ENCODE results near the gene CANT1.
"Not testable (repeated sequence)": the region's sequence is repeated elsewhere in the genome, so short reads cannot be mapped to it uniquely, and the experiment has no call there.

The CANT1 gene

DNA sequence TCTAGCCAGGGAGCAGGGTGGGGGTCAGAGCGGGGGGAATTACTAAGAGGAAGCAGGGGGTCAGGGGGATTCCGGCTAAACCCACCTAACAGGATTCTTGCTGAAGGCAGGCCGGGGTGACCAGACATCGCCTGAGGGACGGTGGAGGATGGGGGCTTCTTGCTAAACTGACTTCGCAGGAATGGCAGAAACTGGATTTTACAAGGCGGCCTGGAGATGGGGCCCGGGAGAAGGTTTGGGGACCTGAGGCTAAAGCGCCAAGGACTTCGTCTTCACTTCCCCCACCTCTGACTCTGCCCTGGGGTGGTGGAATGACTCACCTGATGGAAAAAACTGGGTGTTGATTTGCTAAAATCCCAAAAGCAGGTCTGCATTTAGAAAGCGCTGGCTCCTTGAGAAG is 53.3 kb downstream of the CANT1 start:
- DNase-seq, result no peak

DNA sequence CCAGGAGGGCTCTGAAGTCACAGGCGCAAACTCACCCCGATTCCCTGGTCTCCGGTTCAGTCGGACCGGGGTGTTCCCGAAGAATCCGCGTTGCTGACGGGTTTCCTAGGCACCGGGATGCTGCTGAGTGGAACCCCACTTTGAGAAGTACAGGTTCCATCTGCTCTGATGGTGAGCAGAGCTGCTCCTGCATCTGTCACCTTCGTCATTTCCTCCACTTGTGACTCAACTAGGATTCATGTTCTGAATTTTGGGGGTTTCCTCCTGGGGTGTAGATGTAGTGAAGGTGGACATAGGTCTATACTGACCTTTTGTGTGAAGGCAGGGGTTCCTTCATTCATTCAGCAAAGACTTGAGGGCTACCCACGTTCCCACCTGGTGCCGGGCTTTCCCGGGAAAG is 54.9 kb downstream of the CANT1 start:
- DNase-seq, result no peak

DNA sequence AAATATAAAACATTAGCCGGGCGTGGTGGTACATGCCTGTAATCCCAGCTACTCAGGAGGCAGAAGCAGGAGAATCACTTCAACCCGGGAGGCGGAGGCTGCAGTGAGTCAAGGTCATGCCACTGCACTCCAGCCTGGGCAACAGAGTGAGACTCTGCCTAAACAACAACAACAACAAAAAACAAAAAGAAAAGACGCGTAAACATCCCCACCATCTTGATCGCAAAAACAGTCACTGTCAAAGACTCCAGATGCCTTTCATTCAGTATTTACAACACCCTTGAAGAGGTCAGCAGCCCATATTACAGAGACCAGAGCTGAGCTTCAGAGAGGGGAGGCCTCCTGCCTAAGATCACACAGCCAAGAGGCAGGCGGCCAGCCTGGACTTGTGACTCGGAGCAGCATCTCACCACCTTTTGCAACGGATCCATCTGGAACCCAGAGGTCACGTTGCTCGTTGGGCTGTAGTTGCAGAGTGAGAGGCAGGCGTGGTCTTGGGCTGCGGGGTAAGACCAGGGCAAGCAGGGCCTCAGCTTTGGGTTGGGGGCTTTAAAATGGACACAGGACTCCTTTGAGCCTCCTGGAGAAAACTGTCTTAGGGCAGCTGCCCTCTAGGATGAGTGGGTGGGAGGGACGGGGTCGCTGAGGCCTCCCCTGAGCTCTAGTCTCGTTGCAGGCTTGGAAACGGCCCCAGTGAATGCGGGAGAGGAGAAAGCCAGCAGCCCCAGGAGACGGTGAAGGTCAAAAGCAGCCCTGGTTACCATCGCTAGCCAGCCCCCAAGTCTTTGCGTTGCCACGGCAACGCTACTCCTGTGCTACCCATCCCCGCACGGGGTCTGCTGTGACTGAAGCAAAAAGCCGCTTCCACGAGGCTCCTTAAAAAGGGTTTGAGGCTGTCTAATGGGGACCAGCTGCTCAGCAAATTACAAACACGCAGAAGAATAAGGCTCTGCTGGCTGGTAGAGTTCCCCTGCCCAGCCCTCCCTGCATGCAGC is 55.9 kb downstream of the CANT1 start:
- DNase-seq, result no peak

DNA sequence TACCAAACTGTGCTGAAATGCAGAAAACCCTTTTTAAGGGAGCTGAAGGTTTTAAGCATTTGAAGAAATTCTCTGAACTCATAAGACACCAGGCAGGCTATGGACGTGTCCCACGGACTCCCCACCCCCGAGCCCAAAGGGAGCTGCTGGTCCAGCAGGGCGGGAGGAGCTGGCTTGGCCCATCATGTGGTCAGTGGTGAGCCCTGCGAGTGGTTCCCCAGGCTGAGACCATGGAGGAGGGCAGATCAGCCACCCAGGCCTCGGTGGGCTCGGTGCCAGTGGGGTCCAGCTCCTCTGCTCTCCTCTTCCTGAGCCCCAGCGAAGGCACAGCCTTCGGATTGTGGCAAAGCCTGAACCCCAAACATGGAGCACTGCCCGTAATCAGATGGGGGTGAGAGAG is 56.9 kb downstream of the CANT1 start:
- no peak for DNase-seq

DNA sequence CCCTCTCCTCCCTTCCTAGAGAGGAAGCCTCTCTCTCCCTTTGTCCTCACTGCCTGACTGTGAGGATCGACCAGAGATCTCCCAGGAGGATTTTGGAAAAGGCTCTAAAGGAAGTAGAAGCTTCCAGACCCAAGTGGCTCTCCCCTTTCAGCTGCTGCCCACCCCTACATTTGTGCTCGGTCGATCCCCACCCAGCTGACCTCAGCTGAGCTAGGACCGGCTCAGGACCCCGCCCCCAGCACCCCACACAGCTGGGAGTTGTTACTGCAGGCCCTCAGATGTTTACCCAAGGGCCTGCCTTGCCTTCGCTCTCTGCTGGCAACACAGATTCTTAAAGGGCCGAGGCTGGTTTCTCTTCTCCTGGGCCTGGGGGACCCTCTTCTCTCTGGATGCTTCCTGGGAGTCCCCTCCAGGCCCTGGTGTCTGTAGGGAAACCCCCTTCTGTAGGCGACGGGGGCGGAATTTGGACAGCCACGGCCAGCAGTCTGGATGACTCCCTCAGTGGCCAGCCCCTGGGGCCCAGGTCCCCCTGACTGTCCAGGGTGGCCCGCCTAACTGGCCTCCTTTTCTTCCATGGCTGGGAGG is 57.5 kb downstream of the CANT1 start:
- no peak for DNase-seq

DNA sequence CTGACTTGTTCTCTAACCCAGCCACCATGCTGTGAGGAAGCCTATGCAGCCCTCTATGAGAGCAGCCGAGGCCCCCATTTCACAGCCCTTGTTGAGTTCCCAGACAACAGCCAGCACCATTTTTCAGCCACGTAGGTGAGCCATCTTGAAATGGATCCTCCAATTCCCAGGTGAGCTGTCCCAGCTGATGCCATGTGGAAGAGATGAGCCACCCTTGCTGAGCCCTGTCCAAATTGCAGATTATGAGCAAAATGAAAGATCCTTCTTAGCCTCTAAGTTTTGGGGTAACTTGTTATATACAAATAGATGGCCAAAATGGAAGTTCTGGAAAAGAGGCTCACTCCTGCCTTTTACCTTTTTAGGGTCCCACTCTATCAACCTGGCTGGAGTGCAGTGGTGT is 58.7 kb downstream of the CANT1 start:
- no peak for DNase-seq

DNA sequence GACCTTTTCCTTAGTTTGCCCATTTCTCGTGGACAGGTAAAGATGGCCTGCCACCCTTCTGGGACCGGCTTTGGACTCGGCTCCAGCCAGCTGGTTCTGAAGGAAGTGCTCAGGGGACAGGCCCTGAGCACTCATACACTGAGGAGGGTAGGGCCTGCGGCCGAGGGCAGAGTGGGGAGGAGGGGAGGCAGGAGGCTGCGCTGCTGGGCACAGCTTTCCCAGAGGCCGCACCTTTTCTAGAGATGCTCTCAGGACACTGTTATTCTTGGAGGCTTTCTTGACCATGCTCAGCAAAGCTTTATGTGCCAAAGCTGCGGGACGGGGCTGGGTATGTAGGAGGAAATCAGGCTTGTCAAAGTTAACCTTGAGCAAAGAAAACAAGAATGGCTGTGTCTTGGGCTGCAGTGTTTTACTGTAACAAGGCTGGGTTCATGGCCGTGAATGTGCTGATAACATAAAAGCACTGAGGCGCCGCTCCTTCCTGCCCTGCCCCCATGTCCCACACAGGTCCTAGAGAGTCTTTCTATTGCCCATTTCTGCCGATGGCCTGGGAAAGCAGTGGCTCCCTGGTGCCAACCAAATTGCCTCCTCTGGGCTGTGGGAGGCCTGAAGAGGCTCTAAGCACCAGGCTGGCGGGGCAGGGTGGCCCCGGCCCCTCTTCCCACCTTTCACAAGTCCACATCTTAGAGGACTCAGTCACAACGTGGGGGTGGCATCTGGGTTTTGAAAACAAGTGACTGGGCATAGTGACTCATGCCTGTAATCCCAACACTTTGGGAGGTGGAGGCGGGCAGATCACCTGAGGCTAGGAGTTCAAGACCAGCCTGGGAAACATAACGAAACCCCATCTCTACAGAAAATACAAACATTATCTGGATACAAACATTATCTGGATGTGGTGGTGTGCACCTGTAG is 62.1 kb downstream of the CANT1 start:
- no peak for DNase-seq

DNA sequence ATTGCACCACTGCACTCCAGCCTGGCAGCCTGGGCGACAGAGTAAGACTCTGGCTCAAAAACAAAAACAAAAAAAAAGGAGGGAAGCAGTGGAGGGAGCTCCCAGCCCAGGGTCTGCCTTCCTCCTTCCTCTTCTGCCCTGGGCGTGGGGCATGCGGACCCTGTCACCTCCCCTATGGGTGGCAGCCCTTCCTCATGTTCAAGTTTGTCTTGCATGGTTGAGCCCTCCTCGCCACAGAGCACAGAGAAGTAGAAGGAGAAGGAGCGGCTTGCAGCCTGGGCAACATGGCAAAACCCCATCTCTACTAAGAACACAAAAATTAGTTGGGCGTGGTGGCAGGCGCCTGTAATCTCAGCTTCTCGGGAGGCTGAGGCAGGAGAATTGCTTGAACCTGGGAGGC is 62.9 kb downstream of the CANT1 start:
- DNase-seq, result no peak

DNA sequence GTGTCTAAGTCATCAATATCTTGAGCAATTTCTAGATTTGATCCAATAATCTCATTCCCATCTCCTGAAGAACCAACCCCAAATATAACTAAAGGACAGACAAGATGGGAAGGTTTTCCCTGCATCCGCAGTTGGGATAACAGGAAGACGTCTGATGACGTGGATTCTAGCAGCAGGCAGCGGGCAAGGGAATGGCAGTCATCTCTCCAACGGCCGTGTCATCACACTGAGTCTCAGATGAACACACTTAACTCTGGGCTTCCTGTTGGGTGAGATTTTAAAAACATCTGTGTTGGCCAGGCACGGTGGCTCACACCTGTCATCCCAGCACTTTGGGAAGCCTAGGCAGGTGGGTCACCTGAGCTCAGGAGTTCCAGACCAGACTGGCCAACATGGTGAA is 63.4 kb downstream of the CANT1 start:
- peak; percentile 35 to 38 for DNase-seq

DNA sequence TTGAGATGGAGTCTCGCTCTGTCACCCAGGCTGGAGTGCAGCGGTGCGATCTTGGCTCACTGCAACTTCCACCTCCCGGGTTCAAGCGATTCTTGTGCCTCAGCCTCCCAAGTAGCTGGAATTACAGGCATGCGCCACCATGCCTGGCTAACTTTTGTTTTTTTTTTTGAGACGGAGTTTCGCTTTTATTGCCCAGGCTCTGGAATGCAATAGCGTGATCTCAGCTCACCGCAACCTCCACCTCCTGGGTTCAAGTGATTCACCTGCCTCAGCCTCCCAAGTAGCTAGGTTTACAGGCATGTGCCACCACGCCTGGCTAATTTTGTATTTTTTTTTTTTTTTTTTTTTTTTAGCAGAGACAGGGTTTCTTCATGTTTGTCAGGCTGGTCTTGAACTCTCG is 64.1 kb downstream of the CANT1 start:
- not testable (repeated sequence) for DNase-seq

DNA sequence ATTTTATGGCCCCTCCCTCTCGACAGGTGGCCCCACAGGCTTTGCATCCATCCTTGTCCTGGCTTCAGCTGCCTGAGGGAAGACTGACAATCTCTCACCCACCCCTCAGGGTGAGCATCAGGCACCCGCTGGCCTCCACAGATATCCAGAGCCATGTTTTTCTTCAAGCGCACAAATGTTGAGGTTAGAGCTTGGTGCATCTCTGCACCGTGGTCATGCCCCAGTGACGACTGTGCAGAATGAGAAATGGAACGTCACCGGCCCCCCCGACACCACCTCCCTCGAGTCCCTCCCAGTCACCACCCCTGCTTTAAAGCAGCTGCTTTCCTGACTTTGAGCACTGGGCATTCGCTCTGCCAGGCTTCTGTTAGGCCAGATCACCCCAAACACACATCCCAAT is 64.6 kb downstream of the CANT1 start:
- no peak for DNase-seq

DNA sequence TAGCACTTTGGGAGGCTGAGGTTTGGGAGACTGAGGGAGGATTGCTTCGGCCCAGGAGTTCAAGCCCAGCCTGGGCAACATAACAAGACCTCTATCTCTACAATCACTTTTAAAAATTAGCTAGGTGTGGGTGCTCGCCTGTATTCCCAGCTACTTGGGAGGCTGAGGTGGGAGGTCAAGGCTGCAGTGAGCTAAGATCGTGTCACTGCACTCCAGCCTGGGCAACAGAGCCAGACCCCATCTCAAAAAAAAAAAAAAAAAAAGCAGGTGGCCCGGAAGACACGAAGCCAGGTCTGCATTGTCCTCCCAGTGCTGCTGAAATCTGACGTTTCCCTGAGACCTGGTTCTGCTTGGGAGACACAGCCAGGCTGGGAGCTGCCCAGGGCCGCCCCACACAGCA is 65.5 kb downstream of the CANT1 start:
- no peak for DNase-seq
